Measurements from ENCODE around the gene BCAP29.
"Not testable (repeated sequence)": the region's sequence is repeated elsewhere in the genome, so short reads cannot be mapped to it uniquely, and the experiment has no call there.

The BCAP29 gene

DNA sequence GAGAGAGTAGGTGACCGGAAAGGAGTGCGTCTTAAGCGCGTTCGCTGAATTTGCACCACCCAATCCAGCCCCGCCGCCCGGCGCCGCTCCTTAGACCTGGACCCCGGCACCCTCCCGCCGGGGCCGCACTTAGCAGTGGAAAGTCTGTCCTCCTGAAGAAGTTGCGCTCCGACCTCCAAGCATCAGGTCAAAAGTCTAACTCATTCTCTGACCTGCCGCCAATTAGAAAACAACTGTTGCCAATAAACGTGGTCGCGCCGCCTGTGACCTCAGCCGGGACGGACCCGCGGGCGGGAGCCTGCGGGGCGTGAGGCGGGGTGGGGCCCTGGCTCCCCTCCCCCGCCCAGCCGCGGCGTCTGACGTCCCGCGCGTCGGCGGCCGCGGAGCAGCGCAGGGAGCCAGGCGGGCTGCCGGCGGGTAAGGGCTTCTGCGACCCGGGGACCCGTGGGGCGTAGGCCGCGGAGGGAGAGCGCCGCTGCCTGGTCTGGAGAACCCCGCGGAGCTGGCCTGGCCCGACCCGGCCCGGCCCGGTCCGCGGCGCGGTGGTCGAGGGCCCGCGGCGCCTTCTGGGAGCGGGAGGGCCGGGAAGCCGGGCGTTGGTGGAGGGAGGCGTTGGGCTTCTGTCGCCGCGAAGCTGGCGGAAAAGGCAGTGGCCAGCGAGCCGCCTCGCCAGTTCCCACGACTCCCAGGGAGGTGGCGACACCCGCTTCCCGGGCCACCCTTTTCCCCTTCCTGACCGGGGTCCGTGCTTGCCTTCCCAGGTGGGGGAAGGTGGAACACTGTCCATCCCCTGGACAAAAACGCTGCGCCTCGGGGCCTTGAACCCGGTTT, at the start of gene BCAP29:
BCAP29 (plus strand) TSS at position 362 of the 831 bp plus-strand sequence. CDS start 527 bp downstream, outside the sequence.
- no peaks in the 10 kb centered on the region for H3K36me3 ChIP-seq (ENCODE audit: control insufficient read depth, insufficient read depth, low read length)
- peaks cover 4% of the 10 kb centered on the region for H3K4me1 ChIP-seq (ENCODE audit: control insufficient read depth, insufficient read depth, low read length)
- peak within 1 kb of the TSS; percentile 76 for H3K9ac ChIP-seq (ENCODE audit: low read depth, low read length)

GRCh38 chr7:107530751-107531150, 49.3 kb upstream of the BCAP29 start:
- no peaks in the 10 kb centered on the region for H3K4me1 ChIP-seq (ENCODE audit: control insufficient read depth, insufficient read depth, low read length)
- H3K27me3 ChIP-seq (ENCODE audit: control insufficient read depth, insufficient read depth, low read length): no peaks in the 10 kb centered on the region
- H3K36me3 ChIP-seq (ENCODE audit: control insufficient read depth, insufficient read depth, low read length): no peaks in the 10 kb centered on the region
- no peak overlapping the region for H3K9ac ChIP-seq (ENCODE audit: low read depth, low read length)
- no peaks in the 10 kb centered on the region for H3K9me3 ChIP-seq (ENCODE audit: control insufficient read depth, insufficient read depth, low read length)
- no peak overlapping the region for H3K4me3 ChIP-seq (ENCODE audit: low read depth, low read length)

More for the DNA sequence above, at the start of gene BCAP29:
- peak within 1 kb of the TSS; percentile 84 for H3K4me3 ChIP-seq (ENCODE audit: low read depth, low read length)
- H3K9me3 ChIP-seq (ENCODE audit: control insufficient read depth, insufficient read depth, low read length): no peaks in the 10 kb centered on the region
- H3K27me3 ChIP-seq (ENCODE audit: control insufficient read depth, insufficient read depth, low read length): no peaks in the 10 kb centered on the region

DNA sequence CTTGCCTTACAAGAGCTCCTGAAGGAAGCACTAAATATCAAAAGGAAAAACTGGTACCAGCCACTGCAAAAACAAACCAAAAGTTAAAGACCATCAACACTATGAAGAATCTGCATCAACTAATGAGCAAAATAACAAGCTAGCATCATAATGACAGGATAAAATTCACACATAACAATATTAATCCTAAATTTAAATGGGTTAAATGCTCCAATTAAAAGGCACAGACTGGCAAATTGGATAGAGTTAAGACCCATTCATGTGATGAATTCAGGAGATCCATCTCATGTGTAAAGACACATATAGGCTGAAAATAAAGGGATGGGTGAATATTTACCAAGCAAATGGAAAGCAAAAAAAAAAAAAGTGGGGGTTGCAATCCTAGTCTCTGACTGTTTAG, 45.9 kb upstream of the BCAP29 start:
- Histone ChIP-seq H3K4me1 (ENCODE audit: control insufficient read depth, insufficient read depth, low read length) (peaks cover 6% of the 10 kb centered on the region), H3K4me3 (ENCODE audit: low read depth, low read length) (no peak overlapping the region), H3K9ac (ENCODE audit: low read depth, low read length) (no peak overlapping the region), H3K27me3 (ENCODE audit: control insufficient read depth, insufficient read depth, low read length) (no peaks in the 10 kb centered on the region), H3K36me3 (ENCODE audit: control insufficient read depth, insufficient read depth, low read length) (no peaks in the 10 kb centered on the region), H3K9me3 (ENCODE audit: control insufficient read depth, insufficient read depth, low read length) (no peaks in the 10 kb centered on the region)

- not testable (repeated sequence) for H3K9me3 ChIP-seq (ENCODE audit: control insufficient read depth, insufficient read depth, low read length); H3K27me3 ChIP-seq (ENCODE audit: control insufficient read depth, insufficient read depth, low read length); H3K9ac ChIP-seq (ENCODE audit: low read depth, low read length); H3K4me1 ChIP-seq (ENCODE audit: control insufficient read depth, insufficient read depth, low read length); H3K4me3 ChIP-seq (ENCODE audit: low read depth, low read length); H3K36me3 ChIP-seq (ENCODE audit: control insufficient read depth, insufficient read depth, low read length)
Observed at GRCh38 chr7:107537228-107537627, 42.8 kb upstream of the BCAP29 start.

DNA sequence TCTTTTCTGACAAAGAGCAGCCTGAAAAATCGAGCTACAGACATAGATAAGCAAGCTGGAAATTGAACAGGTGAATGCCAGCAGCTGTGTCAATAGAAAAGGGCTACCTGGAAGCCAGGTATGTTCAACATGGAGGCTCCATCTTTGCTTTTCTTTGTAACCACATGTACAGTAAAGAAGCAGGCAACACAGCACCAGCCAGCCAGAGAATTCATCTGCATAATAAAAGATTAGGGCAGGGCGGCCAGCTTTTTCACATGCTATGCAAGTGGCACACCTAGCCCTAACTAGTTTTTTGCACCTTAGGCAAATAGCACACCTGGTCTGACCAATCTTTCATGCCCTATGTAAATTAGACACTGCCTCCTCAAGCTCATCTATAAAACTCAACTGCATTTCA, 42.0 kb upstream of the BCAP29 start:
- peaks cover 6% of the 10 kb centered on the region for H3K4me1 ChIP-seq (ENCODE audit: control insufficient read depth, insufficient read depth, low read length)
- H3K36me3 ChIP-seq (ENCODE audit: control insufficient read depth, insufficient read depth, low read length): no peaks in the 10 kb centered on the region
- H3K27me3 ChIP-seq (ENCODE audit: control insufficient read depth, insufficient read depth, low read length): no peaks in the 10 kb centered on the region
- H3K4me3 ChIP-seq (ENCODE audit: low read depth, low read length): no peak overlapping the region
- H3K9ac ChIP-seq (ENCODE audit: low read depth, low read length): no peak overlapping the region
- no peaks in the 10 kb centered on the region for H3K9me3 ChIP-seq (ENCODE audit: control insufficient read depth, insufficient read depth, low read length)

DNA sequence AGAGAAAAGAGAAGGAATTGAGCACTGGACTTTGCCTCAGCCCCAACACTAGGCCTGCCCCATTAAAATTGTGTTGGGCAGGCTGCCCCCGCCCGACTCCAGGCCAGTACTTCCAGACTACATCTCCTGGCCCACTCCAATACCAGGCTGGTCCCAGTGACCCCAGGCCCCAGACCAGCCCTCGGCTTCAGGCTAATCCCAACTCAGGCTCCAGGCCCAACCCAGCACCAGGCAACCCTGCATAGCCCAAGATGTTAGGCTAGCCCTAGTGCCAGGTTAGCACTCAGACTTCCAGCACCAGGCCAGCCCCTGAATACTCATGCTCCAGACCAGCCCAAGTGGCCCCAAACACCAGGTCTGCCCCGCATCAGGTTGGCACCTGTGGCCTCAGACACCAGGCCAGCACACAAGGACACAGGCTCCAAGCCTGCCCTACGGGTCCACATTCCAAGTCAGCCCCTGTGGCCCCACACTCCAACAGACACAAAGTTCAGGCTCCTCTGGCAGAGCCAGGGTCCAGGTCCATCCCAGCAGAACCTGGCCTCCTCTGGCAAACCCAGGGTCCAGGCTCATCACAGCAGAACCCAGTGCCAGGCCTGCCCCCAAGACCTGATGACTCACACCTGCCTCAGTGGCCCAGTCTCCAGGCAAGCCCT, 36.6 kb upstream of the BCAP29 start:
- Histone ChIP-seq H3K27me3 (ENCODE audit: control insufficient read depth, insufficient read depth, low read length) (no peaks in the 10 kb centered on the region), H3K9ac (ENCODE audit: low read depth, low read length) (no peak overlapping the region), H3K4me3 (ENCODE audit: low read depth, low read length) (no peak overlapping the region), H3K9me3 (ENCODE audit: control insufficient read depth, insufficient read depth, low read length) (no peaks in the 10 kb centered on the region), H3K4me1 (ENCODE audit: control insufficient read depth, insufficient read depth, low read length) (peaks cover 2% of the 10 kb centered on the region), H3K36me3 (ENCODE audit: control insufficient read depth, insufficient read depth, low read length) (peaks cover 3% of the 10 kb centered on the region)

DNA sequence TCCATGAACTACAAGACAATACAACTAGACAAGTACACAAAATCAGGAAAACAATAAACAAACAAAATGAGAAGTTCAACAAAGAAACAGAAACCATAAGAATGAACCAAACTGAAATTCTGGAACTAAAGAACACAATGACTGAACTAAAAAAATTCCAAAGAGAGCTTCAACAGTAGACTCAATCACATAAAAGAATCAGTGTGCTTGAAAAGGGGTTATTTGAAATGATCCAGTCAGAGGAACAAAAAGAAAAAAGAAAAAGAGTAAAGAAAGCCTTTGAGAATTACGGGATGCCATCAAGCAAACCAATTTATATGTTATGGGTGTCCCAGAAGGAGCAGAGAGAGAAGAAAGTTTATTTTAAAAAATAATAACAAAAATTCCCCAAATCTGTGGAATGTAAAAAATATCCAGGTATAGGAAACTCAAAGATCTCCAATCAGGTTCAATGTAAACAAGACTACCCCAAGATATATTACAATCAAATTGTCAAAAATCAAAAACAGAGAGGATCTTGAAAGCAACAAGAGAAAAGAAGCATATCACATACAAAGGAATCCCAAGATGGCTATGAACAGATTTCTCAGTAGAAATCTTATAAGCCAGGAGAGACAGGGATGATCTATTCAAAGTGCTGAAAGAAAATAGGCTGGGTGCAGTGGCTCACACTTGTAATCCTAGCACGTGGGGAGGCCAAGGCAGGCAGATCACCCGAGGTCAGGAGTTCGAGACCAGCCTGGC, 35.0 kb upstream of the BCAP29 start:
- no peaks in the 10 kb centered on the region for H3K27me3 ChIP-seq (ENCODE audit: control insufficient read depth, insufficient read depth, low read length)
- no peak overlapping the region for H3K9ac ChIP-seq (ENCODE audit: low read depth, low read length)
- H3K9me3 ChIP-seq (ENCODE audit: control insufficient read depth, insufficient read depth, low read length): no peaks in the 10 kb centered on the region
- H3K4me1 ChIP-seq (ENCODE audit: control insufficient read depth, insufficient read depth, low read length): no peaks in the 10 kb centered on the region
- H3K4me3 ChIP-seq (ENCODE audit: low read depth, low read length): no peak overlapping the region
- peaks cover 3% of the 10 kb centered on the region for H3K36me3 ChIP-seq (ENCODE audit: control insufficient read depth, insufficient read depth, low read length)

GRCh38 chr7:107551936-107552335, 28.1 kb upstream of the BCAP29 start:
- Histone ChIP-seq H3K4me3 (ENCODE audit: low read depth, low read length) (no peak overlapping the region), H3K9ac (ENCODE audit: low read depth, low read length) (no peak overlapping the region), H3K27me3 (ENCODE audit: control insufficient read depth, insufficient read depth, low read length) (no peaks in the 10 kb centered on the region), H3K36me3 (ENCODE audit: control insufficient read depth, insufficient read depth, low read length) (peaks cover 5% of the 10 kb centered on the region), H3K4me1 (ENCODE audit: control insufficient read depth, insufficient read depth, low read length) (no peaks in the 10 kb centered on the region), H3K9me3 (ENCODE audit: control insufficient read depth, insufficient read depth, low read length) (no peaks in the 10 kb centered on the region)

DNA sequence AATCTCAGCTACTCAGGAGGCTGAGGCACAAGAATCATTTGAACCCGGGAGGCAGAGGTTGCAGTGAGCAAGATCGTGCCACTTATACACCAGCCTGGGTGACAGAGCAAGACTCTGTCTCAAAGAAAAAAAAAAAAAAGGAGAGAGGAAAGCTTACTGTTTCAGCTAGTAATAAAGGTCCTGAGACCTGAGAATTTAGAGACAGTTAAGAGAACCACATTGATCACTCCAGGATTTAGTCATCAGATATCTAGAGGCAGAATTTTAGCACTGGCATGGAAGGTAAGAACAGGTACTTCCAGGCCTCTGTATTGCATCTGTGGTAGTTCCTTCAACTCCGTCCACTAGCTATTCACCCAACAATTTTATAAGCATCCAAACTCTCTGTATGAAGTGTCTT, 24.2 kb upstream of the BCAP29 start:
- Histone ChIP-seq H3K4me3 (ENCODE audit: low read depth, low read length) (no peak overlapping the region), H3K4me1 (ENCODE audit: control insufficient read depth, insufficient read depth, low read length) (no peaks in the 10 kb centered on the region), H3K9me3 (ENCODE audit: control insufficient read depth, insufficient read depth, low read length) (no peaks in the 10 kb centered on the region), H3K27me3 (ENCODE audit: control insufficient read depth, insufficient read depth, low read length) (no peaks in the 10 kb centered on the region), H3K9ac (ENCODE audit: low read depth, low read length) (no peak overlapping the region), H3K36me3 (ENCODE audit: control insufficient read depth, insufficient read depth, low read length) (peaks cover 5% of the 10 kb centered on the region)

GRCh38 chr7:107559864-107560263, 20.2 kb upstream of the BCAP29 start:
- Histone ChIP-seq H3K4me1 (ENCODE audit: control insufficient read depth, insufficient read depth, low read length) (peaks cover 7% of the 10 kb centered on the region), H3K9ac (ENCODE audit: low read depth, low read length) (no peak overlapping the region), H3K4me3 (ENCODE audit: low read depth, low read length) (no peak overlapping the region), H3K27me3 (ENCODE audit: control insufficient read depth, insufficient read depth, low read length) (no peaks in the 10 kb centered on the region), H3K36me3 (ENCODE audit: control insufficient read depth, insufficient read depth, low read length) (no peaks in the 10 kb centered on the region), H3K9me3 (ENCODE audit: control insufficient read depth, insufficient read depth, low read length) (no peaks in the 10 kb centered on the region)

DNA sequence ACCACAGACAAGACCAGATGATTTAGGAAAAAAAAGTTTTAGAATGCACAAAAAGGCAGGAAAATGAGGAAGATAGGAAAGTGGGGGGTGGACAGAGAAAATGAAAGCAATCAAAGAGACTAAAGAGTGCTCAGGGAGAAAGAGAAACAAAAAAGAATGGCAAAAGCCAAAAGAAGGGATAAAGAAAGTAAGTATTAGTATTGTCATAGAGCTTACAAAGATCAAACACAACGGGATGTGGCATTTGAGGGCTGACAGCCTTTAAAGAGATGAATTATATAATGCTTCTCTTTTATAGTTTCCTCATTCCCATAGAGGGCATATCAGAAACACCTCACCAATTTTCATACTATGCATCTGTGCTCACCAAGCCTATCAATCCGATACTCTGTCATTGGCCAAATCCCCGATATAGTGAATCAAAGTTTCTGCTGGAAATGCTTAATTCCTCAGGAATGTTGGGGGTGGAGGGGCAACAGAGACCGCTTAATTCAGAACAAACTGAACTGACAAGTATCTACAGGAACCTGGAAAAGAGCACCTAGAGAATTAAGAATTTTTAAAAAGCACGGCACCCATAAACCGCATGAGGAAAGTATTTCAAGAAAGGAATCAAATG, 19.0 kb upstream of the BCAP29 start:
- no peaks in the 10 kb centered on the region for H3K9me3 ChIP-seq (ENCODE audit: control insufficient read depth, insufficient read depth, low read length)
- peaks cover 10% of the 10 kb centered on the region for H3K4me1 ChIP-seq (ENCODE audit: control insufficient read depth, insufficient read depth, low read length)
- no peaks in the 10 kb centered on the region for H3K27me3 ChIP-seq (ENCODE audit: control insufficient read depth, insufficient read depth, low read length)
- H3K36me3 ChIP-seq (ENCODE audit: control insufficient read depth, insufficient read depth, low read length): no peaks in the 10 kb centered on the region
- H3K4me3 ChIP-seq (ENCODE audit: low read depth, low read length): no peak overlapping the region
- no peak overlapping the region for H3K9ac ChIP-seq (ENCODE audit: low read depth, low read length)

Data from iPS-15b (cell line).